ENCODE measurements around the gene GRM7. TPM values are rescaled to one million over a fixed set of nuclear protein-coding genes. Genes with fewer than 3 reads are reported as not detected.

The GRM7 gene
- total RNA-seq (2021; ENCODE audit: unreplicated experiment), result not detected
- not detected in 2 replicates for polyA plus RNA-seq (2012)
- Bru-seq, nascent RNA, result percentile 2 among the genes with signal in this experiment
- percentile 1 among the genes with signal in this experiment for BruChase-seq, experiment 1, labeled RNA remaining after a 6-hour chase
- BruChase-seq, experiment 2, labeled RNA remaining after a 2-hour chase, result percentile 3 among the genes with signal in this experiment
- long read RNA-seq, result 0 reads

DNA sequence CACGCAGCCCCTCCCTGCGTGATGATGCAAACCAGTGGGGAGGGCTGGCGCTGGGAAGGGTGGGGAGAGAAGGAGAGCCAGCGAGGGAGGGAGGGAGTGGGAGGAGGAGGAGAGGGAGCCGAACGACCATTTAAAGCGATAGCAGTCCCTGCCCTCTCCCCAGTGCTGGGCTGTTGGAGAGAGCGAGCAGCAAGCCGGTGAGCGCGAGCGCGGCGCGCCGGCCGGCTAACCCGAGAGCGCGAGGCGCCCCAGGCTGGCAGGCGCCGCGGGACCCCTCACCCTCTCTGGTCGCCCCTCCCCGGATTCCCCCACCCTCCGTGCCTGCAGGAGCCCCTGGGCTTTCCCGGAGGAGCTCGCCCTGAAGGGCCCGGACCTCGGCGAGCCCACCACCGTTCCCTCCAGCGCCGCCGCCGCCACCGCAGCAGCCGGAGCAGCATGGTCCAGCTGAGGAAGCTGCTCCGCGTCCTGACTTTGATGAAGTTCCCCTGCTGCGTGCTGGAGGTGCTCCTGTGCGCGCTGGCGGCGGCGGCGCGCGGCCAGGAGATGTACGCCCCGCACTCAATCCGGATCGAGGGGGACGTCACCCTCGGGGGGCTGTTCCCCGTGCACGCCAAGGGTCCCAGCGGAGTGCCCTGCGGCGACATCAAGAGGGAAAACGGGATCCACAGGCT lies at the start of gene GRM7:
Gene GRM7, plus strand, starts transcription at position 162 of the 671 bp plus-strand sequence.
- no peak within 1 kb of the TSS for H2AFZ ChIP-seq (ENCODE audit: low read depth, low read length, poor library complexity, severe bottlenecking)
- intact Hi-C loops (cut with micrococcal nuclease), result no loop called here
- ATAC-seq, result no peak

DNA sequence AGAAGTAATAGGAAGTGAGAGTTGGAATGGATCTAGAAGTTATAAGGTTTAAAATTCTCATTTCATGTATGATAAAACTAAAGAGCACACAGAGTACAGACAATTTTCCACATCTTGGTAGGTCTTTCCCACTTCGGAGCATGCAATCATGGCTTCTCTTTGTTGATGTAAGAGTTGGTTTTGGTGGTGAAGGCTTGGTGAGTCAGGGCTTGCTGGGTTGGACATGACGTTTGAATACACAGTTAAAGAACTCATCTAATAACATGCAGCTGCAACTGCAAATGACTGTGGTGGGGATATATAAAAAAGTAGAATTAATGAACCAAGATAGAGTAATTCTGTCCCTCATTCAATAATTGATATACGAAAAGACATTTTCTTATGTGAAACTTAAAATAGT lies 39.5 kb upstream of the GRM7 start:
- Histone ChIP-seq H3K9me2 (ENCODE audit: insufficient read depth) (no peaks in the 10 kb centered on the region), H3K4me3 (replicated peaks in 1 of 2; ENCODE audit: low read depth in 1 of 2, low read length in 2 of 2) (no peak overlapping the region), H3K27ac (ENCODE audit: low read depth, low read length) (no peak overlapping the region), H3K4me1 (ENCODE audit: control insufficient read depth in 1 of 2, insufficient read depth in 2 of 2, low read length in 2 of 2) (no peaks in the 10 kb centered on the region), H3K79me2 (ENCODE audit: insufficient read depth, low read length) (no peaks in the 10 kb centered on the region), H3K9ac (ENCODE audit: low read length) (no peak overlapping the region), H3K9me3 (ENCODE audit: control insufficient read depth in 1 of 2, insufficient read depth in 1 of 2, low read depth in 1 of 2, low read length in 2 of 2) (no peaks in the 10 kb centered on the region), H3K4me2 (ENCODE audit: low read length) (no peak overlapping the region), H3K27me3 (ENCODE audit: insufficient read depth, low read length) (no peaks in the 10 kb centered on the region), H3K36me3 (ENCODE audit: control insufficient read depth in 1 of 2, insufficient read depth in 2 of 2, low read length in 2 of 2) (no peaks in the 10 kb centered on the region), H4K20me1 (ENCODE audit: insufficient read depth) (no peaks in the 10 kb centered on the region), H2AFZ (ENCODE audit: low read depth, low read length, poor library complexity, severe bottlenecking) (no peak overlapping the region)
- TF ChIP-seq SRF (IDR thresholded peaks at IDR 0.05; ENCODE audit: low read depth) (no peak), RAD21 (IDR thresholded peaks at IDR 0.05; ENCODE audit: low read depth) (no peak), JUND (IDR thresholded peaks at IDR 0.05) (no peak), POLR2AphosphoS5 (IDR thresholded peaks at IDR 0.05; ENCODE audit: low read depth, low read length) (no peak), ZNF274 (IDR thresholded peaks at IDR 0.05; ENCODE audit: low read depth, low read length) (no peak), POLR2A (IDR thresholded peaks at IDR 0.05; ENCODE audit: borderline replicate concordance, extremely low read depth, insufficient read depth, insufficient read length) (no peak), CBX3 (IDR thresholded peaks at IDR 0.05; ENCODE audit: low read depth) (no peak), FOSL1 (IDR thresholded peaks at IDR 0.05; ENCODE audit: low read depth) (no peak), ELF1 (IDR thresholded peaks at IDR 0.05; ENCODE audit: borderline replicate concordance, low read depth) (no peak), TCF7L2 (IDR thresholded peaks at IDR 0.05; ENCODE audit: borderline replicate concordance, extremely low read depth, insufficient read depth, insufficient read length) (no peak), EZH2phosphoT487 (IDR thresholded peaks at IDR 0.05; ENCODE audit: borderline replicate concordance) (no peak)
- TF ChIP-seq, protein P1, sequence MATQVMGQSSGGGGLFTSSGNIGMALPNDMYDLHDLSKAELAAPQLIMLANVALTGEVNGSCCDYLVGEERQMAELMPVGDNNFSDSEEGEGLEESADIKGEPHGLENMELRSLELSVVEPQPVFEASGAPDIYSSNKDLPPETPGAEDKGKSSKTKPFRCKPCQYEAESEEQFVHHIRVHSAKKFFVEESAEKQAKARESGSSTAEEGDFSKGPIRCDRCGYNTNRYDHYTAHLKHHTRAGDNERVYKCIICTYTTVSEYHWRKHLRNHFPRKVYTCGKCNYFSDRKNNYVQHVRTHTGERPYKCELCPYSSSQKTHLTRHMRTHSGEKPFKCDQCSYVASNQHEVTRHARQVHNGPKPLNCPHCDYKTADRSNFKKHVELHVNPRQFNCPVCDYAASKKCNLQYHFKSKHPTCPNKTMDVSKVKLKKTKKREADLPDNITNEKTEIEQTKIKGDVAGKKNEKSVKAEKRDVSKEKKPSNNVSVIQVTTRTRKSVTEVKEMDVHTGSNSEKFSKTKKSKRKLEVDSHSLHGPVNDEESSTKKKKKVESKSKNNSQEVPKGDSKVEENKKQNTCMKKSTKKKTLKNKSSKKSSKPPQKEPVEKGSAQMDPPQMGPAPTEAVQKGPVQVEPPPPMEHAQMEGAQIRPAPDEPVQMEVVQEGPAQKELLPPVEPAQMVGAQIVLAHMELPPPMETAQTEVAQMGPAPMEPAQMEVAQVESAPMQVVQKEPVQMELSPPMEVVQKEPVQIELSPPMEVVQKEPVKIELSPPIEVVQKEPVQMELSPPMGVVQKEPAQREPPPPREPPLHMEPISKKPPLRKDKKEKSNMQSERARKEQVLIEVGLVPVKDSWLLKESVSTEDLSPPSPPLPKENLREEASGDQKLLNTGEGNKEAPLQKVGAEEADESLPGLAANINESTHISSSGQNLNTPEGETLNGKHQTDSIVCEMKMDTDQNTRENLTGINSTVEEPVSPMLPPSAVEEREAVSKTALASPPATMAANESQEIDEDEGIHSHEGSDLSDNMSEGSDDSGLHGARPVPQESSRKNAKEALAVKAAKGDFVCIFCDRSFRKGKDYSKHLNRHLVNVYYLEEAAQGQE (IDR thresholded peaks at IDR 0.05; ENCODE audit: low read depth), result no peak
- no peak for ATAC-seq
- intact Hi-C loops (cut with micrococcal nuclease), result no loop called here
- no peak for DNase-seq (ENCODE audit: low read depth, low spot score)
- ChIA-PET RAD21 (ENCODE audit: low non-redundant PET in 1 of 2, low total read pairs in 2 of 2, uncharacterized antibody in 2 of 2, unreplicated experiment in 2 of 2) (no interaction called here), CTCF (no interaction called here), POLR2A (no interaction called here)
- no TSS peak for BruUV-seq (replicated peaks)

More for the DNA sequence above, at the start of gene GRM7:
- Histone ChIP-seq H3K36me3 (ENCODE audit: control insufficient read depth in 1 of 2, insufficient read depth in 2 of 2, low read length in 2 of 2) (no peaks in the 10 kb centered on the region), H3K4me2 (ENCODE audit: low read length) (no peak within 1 kb of the TSS), H3K27me3 (ENCODE audit: insufficient read depth, low read length) (no peaks in the 10 kb centered on the region), H3K79me2 (ENCODE audit: insufficient read depth, low read length) (no peaks in the 10 kb centered on the region), H3K4me1 (ENCODE audit: control insufficient read depth in 1 of 2, insufficient read depth in 2 of 2, low read length in 2 of 2) (no peaks in the 10 kb centered on the region), H3K4me3 (replicated peaks in 1 of 2; ENCODE audit: low read depth in 1 of 2, low read length in 2 of 2) (no peak within 1 kb of the TSS), H3K9me2 (ENCODE audit: insufficient read depth) (no peaks in the 10 kb centered on the region), H3K9ac (ENCODE audit: low read length) (no peak within 1 kb of the TSS), H4K20me1 (ENCODE audit: insufficient read depth) (no peaks in the 10 kb centered on the region), H3K27ac (ENCODE audit: low read depth, low read length) (no peak within 1 kb of the TSS), H3K9me3 (ENCODE audit: control insufficient read depth in 1 of 2, insufficient read depth in 1 of 2, low read depth in 1 of 2, low read length in 2 of 2) (no peaks in the 10 kb centered on the region; a peak in 1 of 4 replicates)
- TF ChIP-seq ELF1 (IDR thresholded peaks at IDR 0.05; ENCODE audit: borderline replicate concordance, low read depth), result no peak
- CTCF ChIA-PET, result no interaction called here
- BruUV-seq (replicated peaks), result no TSS peak
- POLR2A ChIA-PET, result no interaction called here
- DNase-seq (ENCODE audit: low read depth, low spot score), result no peak
- RAD21 ChIA-PET (ENCODE audit: low non-redundant PET in 1 of 2, low total read pairs in 2 of 2, uncharacterized antibody in 2 of 2, unreplicated experiment in 2 of 2), result no interaction called here
